Activated T-cell treated with anti-CD3 and anti-CD28 coated beads, Interleukin-2, amount 50 U/mL, for 24 hours (primary cell): Measurements from ENCODE around the gene ALLC.
"Not testable (repeated sequence)": the region's sequence is repeated elsewhere in the genome, so short reads cannot be mapped to it uniquely, and the experiment has no call there.

Experiments used
- DNase-seq: peaks from one replicate; pipeline ENCODE4 v3.0.0-alpha.2; 2020
- H3K27ac Mint-ChIP-seq: 2 replicates; pipeline ENCODE4 v1.8.0; 2020; ENCODE audit warnings: mild to moderate bottlenecking, mixed read lengths
- H3K27me3 Mint-ChIP-seq: 2 replicates; pipeline ENCODE4 v1.8.0; 2020; ENCODE audit warnings: mixed read lengths
- H3K36me3 Mint-ChIP-seq: 2 replicates; pipeline ENCODE4 v1.8.0; 2020; ENCODE audit warnings: low read depth, mixed read lengths
- H3K4me1 Mint-ChIP-seq: 2 replicates; pipeline ENCODE4 v1.8.0; 2020; ENCODE audit warnings: low read depth, mixed read lengths
- H3K4me3 Mint-ChIP-seq: 2 replicates; pipeline ENCODE4 v1.8.0; 2020; ENCODE audit warnings: mild to moderate bottlenecking, moderate library complexity, mixed read lengths
- H3K9me3 Mint-ChIP-seq: 2 replicates; pipeline ENCODE4 v1.8.0; 2020; ENCODE audit warnings: mixed read lengths

ALLC gene

DNA sequence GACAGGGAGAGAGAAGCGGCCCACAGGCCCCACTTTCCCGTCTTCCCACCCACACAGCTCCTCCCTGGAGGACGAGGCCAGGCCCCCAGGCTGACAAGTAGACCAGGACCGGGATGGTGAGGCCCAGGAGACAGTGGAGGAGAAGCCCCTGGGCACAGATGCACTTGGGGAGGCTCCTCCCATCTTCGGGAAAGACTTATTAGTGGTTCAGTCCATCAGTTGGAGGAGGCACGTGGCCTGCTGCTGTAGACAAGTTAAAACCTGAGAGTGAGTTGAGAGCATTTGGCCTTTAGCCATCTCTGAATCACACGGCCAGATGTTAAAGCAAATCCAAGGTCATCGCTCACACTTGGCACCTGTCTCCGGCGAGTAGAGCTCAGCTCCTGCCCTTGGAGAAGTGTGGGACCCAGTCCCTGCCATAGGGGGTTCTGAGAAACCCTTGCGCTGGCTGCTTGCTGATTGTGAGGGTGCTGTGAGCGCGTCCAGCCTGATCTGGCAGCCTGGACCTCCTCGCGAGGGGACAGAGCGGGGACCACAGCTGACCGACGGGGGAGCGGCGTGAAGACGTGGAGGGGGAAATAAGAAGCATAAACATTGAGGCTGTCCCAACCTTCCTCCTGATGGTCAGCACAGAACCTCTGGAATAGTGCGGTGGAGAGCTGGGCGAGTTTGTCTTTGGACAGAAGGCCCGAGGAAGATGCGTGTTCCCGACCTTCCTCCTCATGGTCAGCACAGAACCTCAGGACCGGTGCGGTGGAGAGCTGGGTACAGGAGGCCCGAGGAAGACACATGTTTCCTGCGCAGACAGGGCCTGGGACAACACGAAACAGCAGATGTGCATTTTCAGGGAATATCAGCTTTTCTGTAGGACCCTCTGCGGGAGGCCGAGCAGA lies 24.7 kb upstream of the ALLC start:
- Mint-ChIP-seq H3K36me3 (no peaks in the 10 kb centered on the region), H3K27ac (no peak overlapping the region), H3K4me1 (no peaks in the 10 kb centered on the region), H3K9me3 (no peaks in the 10 kb centered on the region), H3K4me3 (no peak overlapping the region), H3K27me3 (peaks cover 19% of the 10 kb centered on the region)
- DNase-seq, result no peak

- H3K9me3 Mint-ChIP-seq, result no peaks in the 10 kb centered on the region
- H3K27me3 Mint-ChIP-seq, result peaks cover 19% of the 10 kb centered on the region
- H3K36me3 Mint-ChIP-seq, result no peaks in the 10 kb centered on the region
- H3K4me3 Mint-ChIP-seq, result no peak overlapping the region
- H3K4me1 Mint-ChIP-seq, result no peaks in the 10 kb centered on the region
- DNase-seq, result no peak
- no peak overlapping the region for H3K27ac Mint-ChIP-seq
Measured at GRCh38 chr2:3633982-3634595, 23.9 kb upstream of the ALLC start.

DNA sequence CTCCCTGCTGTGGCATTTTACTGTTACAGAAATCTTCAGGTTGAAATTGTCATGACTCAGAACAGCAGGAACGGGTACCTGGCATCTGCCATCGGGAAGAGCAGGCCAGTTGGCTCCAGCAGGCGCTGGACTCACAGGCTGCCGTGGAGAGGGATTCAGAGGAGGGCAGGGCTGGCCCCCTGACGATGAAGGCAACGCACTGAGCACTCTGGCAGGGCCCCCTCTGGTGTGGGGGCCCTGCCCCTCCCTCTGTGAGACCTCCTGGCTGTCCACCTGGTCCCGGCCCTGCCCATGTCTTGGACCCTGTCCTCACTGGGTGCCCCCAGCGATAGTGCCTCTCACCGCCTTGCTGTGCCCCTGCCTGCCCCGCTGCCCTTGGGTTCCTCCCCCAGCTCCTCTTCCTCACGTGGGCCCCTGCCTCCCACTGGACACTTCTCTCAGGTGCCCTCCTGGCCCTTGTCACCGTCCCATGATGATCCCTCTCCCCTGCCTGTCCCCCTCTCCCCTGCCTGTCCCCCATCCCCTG lies 23.3 kb upstream of the ALLC start:
- no peak for DNase-seq
- Mint-ChIP-seq H3K27ac (no peak overlapping the region), H3K4me1 (no peaks in the 10 kb centered on the region), H3K36me3 (no peaks in the 10 kb centered on the region), H3K4me3 (no peak overlapping the region), H3K9me3 (no peaks in the 10 kb centered on the region), H3K27me3 (peaks cover 19% of the 10 kb centered on the region)

DNA sequence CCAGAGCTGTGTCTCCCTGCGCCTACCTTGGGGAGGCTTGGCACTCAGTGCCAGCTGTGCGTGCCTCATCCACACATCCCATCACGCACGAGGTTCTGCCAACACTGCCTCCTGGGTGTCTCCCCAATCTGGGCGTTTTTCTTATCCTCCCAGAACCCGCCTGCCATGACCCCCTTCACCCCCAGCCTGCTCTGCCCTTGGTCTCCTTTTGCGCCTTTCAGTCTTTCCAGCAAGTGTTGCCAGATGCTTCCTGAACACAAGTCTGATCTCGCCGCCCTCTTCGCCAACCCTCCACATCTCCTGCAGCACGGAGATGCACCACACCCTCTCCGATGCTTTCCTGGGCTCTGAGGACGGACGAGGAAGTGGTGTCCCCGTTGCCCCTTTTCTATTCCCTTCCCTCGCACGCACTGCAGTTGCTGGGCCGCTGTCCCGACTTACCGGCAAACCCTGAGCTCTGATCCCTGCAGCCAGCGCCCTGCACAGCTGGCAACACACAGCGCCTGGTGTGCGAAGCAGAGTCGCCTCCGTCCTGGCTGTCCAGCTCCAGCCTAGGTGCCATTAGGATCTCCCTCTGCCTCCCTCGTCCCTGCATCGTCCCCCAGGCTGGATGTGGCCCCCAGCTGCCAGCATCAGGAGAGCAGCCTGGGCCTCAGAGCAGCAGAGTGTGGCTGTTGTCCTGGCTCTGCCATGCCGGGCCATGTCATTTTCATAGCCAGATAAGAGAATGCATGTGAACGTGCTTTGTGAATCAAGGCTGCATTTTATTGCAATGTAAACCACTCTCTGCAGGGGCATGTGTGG lies 22.6 kb upstream of the ALLC start:
- no peak overlapping the region for H3K27ac Mint-ChIP-seq
- no peaks in the 10 kb centered on the region for H3K9me3 Mint-ChIP-seq
- H3K4me3 Mint-ChIP-seq, result no peak overlapping the region
- DNase-seq, result peak; percentile 14
- H3K36me3 Mint-ChIP-seq, result no peaks in the 10 kb centered on the region
- H3K4me1 Mint-ChIP-seq, result no peaks in the 10 kb centered on the region
- H3K27me3 Mint-ChIP-seq, result peaks cover 19% of the 10 kb centered on the region

- not testable (repeated sequence) for H3K9me3 Mint-ChIP-seq, H3K4me1 Mint-ChIP-seq, H3K4me3 Mint-ChIP-seq, H3K27ac Mint-ChIP-seq, DNase-seq, H3K36me3 Mint-ChIP-seq
- peaks cover 19% of the 10 kb centered on the region for H3K27me3 Mint-ChIP-seq
Measured at GRCh38 chr2:3635975-3636327, 22.0 kb upstream of the ALLC start.

DNA sequence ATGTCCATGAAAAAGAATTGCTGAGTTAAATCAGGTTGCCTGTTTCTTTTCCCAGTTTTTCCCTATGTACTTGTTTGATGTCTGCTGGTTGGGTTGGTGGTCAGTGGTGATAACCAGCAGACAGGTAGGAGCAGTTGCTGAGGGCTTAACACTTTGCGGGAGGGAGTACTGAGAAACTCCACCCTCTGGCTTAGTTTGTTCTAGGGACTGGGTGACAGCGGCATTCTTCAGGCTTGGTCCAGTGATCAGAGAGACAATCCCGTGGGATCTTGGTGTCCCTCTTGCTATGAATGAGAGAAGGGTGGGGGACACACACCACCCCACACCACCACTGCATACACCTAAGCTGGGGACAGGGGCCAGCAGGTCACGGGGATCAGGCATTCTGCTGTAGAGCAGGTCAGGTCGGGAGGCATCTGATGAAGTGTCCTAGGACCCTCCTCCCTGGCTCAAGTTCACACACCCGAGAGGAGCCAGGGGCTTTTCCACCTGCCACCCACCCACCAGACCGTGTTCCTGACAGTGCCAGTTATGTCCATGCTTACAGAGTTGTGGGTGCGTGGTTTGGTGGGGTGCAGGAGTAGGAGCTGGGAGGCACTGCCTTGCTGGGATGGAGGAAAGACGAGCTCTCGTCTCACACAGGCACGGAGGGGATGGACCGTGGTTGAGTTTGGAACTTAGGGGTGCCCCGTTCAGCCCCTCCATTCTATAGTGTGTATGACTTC lies 21.3 kb upstream of the ALLC start:
- H3K4me3 Mint-ChIP-seq, result no peak overlapping the region
- no peaks in the 10 kb centered on the region for H3K36me3 Mint-ChIP-seq
- H3K27ac Mint-ChIP-seq, result no peak overlapping the region

GRCh38 chr2:3637311-3637675 lies 20.7 kb upstream of the ALLC start:
- Mint-ChIP-seq H3K9me3 (no peaks in the 10 kb centered on the region), H3K4me1 (no peaks in the 10 kb centered on the region), H3K4me3 (no peak overlapping the region), H3K36me3 (no peaks in the 10 kb centered on the region), H3K27ac (no peak overlapping the region), H3K27me3 (peaks cover 19% of the 10 kb centered on the region)
- DNase-seq, result no peak

More for the DNA sequence above, 21.3 kb upstream of the ALLC start:
- DNase-seq, result peak; percentile 16
- peaks cover 19% of the 10 kb centered on the region for H3K27me3 Mint-ChIP-seq
- no peaks in the 10 kb centered on the region for H3K9me3 Mint-ChIP-seq
- H3K4me1 Mint-ChIP-seq, result no peaks in the 10 kb centered on the region

GRCh38 chr2:3637692-3638455 lies 20.1 kb upstream of the ALLC start:
- Mint-ChIP-seq H3K36me3 (no peaks in the 10 kb centered on the region), H3K27me3 (peaks cover 19% of the 10 kb centered on the region), H3K9me3 (no peaks in the 10 kb centered on the region), H3K4me3 (no peak overlapping the region), H3K27ac (no peak overlapping the region), H3K4me1 (no peaks in the 10 kb centered on the region)
- DNase-seq, result no peak

DNA sequence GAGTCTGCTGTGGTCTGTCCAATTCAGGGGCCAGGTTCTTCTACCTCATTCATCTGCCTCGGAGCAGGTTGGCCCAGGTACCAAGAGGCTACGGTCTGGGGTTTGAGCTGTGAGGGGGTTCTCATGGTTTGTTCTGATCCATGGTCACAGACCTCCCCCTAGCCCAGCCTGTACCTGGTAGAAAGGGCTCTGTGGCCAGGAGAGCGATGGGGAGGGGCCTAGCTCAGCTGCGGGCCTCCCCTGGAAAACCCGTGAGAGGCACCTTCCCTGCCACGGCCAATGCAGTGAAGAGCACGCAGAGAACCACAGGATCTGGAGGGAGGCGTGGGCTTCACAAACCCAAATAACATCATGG lies 19.6 kb upstream of the ALLC start:
- Mint-ChIP-seq H3K27me3 (peaks cover 19% of the 10 kb centered on the region), H3K36me3 (no peaks in the 10 kb centered on the region), H3K4me1 (no peaks in the 10 kb centered on the region), H3K4me3 (no peak overlapping the region), H3K9me3 (no peaks in the 10 kb centered on the region), H3K27ac (no peak overlapping the region)
- peak; percentile 22 for DNase-seq

DNA sequence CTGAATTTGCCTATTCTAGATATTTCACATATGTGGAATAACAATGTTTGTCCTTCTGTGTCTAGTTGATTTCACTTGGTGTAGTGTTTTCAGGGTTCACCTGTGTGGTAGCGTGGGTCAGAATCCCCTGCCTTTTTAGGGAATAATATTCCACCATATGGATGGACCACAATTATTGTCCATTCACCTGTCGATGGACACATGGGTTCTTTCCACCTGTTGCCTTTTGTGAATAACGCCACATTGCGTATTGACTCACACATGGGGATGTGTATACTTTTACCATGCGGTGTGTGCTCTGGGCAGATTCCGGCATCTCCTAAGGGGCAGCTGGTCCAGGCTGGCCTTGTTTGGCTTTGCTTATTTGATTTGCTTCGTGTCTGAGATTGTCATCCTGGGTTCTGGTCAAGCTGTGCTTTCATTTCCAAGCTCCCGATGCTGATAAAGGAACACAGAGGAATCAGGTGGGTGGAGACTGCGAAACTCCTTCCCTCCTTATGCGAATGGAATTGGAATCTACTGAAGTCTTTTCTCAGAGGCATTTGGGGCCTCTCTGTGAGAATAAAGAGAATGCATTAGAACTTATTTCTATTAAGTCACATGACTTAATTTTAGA lies 18.9 kb upstream of the ALLC start:
- H3K27ac Mint-ChIP-seq, result no peak overlapping the region
- no peaks in the 10 kb centered on the region for H3K4me1 Mint-ChIP-seq
- no peaks in the 10 kb centered on the region for H3K9me3 Mint-ChIP-seq
- no peaks in the 10 kb centered on the region for H3K36me3 Mint-ChIP-seq
- DNase-seq, result no peak
- H3K27me3 Mint-ChIP-seq, result peaks cover 19% of the 10 kb centered on the region
- no peak overlapping the region for H3K4me3 Mint-ChIP-seq

GRCh38 chr2:3639653-3640052 lies 18.3 kb upstream of the ALLC start:
- DNase-seq, result peak; percentile 14
- H3K4me1 Mint-ChIP-seq, result no peaks in the 10 kb centered on the region
- H3K27ac Mint-ChIP-seq, result no peak overlapping the region
- H3K9me3 Mint-ChIP-seq, result no peaks in the 10 kb centered on the region
- peaks cover 19% of the 10 kb centered on the region for H3K27me3 Mint-ChIP-seq
- no peak overlapping the region for H3K4me3 Mint-ChIP-seq
- H3K36me3 Mint-ChIP-seq, result no peaks in the 10 kb centered on the region

DNA sequence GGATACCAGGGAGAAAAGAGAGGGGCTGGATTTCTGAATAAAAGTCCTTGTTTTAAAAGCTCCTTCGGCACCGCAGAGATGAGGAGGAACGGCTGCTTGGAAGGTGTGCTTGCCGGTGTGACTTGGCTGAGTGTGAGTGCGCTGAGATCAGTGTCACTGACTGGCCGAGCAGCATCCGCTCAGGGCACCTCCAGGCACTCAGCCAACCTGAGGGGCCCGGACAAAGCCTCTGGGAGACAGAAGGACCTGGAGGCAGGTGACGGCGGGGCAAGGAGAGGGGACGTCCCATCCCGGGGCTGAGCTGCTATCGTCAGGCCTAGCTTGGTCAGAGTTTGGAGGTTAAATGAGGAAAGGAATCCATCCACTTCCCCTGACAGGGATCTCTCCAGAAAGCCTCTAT lies 16.8 kb upstream of the ALLC start:
- no peaks in the 10 kb centered on the region for H3K36me3 Mint-ChIP-seq
- DNase-seq, result peak; percentile 19

DNA sequence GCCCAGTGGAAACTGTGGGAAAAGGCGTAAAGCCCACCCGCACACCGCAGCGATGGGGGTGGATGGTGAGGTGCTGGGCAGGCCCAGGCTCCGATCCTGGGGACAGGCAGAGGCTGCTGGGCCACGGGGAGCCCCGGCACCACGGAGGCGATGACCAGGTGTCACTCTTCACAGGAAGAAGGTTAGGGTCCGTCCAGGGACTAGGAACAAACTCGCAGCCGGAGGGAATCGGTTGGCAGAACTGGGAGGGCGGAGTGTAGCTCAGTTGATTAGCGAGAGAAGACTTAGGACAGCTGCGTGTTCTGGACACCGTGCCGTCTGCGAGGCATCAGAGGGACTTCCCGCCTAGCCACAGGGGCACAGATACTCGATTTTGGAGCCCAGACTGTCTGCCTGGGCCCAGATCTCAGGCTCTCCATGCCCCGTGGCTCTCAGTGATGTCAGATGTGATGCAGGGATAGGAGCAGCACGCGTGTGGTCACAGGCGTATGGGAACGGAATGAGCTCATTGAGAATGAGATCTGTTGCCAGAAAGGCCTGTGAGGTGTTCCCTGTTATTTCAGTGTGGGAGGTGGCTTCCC lies 16.1 kb upstream of the ALLC start:
- no peaks in the 10 kb centered on the region for H3K4me1 Mint-ChIP-seq
- H3K27me3 Mint-ChIP-seq, result peaks cover 11% of the 10 kb centered on the region
- H3K27ac Mint-ChIP-seq, result no peak overlapping the region
- no peaks in the 10 kb centered on the region for H3K9me3 Mint-ChIP-seq
- H3K4me3 Mint-ChIP-seq, result no peak overlapping the region
- DNase-seq, result peak; percentile 15
- no peaks in the 10 kb centered on the region for H3K36me3 Mint-ChIP-seq

More for the DNA sequence above, 16.8 kb upstream of the ALLC start:
- Mint-ChIP-seq H3K27me3 (peaks cover 14% of the 10 kb centered on the region), H3K4me1 (no peaks in the 10 kb centered on the region), H3K27ac (no peak overlapping the region), H3K4me3 (no peak overlapping the region), H3K9me3 (no peaks in the 10 kb centered on the region)
